Measurements from ENCODE around the gene TGFBR1. TPM values are rescaled to one million over a fixed set of nuclear protein-coding genes. Genes with fewer than 3 reads are reported as not detected.

TGFBR1 gene
- total RNA-seq, 2 donors from 2014 or later: 10.5 to 18.7 TPM

DNA sequence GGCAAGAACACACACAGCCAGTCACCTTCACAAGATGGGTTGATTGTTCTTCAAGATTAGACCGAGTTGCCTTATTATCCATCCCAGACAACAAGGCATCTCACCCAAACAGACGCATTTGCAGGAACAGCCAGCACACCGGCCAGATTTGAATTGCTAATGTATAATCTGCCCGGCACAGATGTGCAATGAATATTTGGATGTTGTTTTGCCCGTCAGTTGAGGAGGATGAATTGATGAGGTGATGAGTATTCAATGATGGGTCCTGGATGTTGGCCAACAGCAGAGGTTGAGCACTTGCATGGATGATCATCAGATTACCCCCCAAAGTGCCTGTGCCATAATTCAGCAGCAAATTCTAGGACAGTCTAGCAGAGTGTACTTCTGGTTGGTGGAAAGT is 96.7 kb downstream of the TGFBR1 start:
- 80 to 82% methylated on average over 5 of the region's 5 CpGs for WGBS, 2 donors
- Histone ChIP-seq H3K27ac (no peak overlapping the region), H3K36me3 (replicated peaks in 1 of 2; ENCODE audit: insufficient read depth in 1 of 2, low read depth in 2 of 2) (no peaks in the 10 kb centered on the region), H3K4me1 (no peaks in the 10 kb centered on the region), H3K9me3 (no peaks in the 10 kb centered on the region), H3K4me3 (no peak overlapping the region), H3K27me3 (no peaks in the 10 kb centered on the region)
- no peak for ATAC-seq
- no peak for DNase-seq
- intact Hi-C loops (cut with DNase I): no loop called here
- TF ChIP-seq POLR2A (IDR thresholded peaks at IDR 0.05): no peak
- TF ChIP-seq, protein P1, sequence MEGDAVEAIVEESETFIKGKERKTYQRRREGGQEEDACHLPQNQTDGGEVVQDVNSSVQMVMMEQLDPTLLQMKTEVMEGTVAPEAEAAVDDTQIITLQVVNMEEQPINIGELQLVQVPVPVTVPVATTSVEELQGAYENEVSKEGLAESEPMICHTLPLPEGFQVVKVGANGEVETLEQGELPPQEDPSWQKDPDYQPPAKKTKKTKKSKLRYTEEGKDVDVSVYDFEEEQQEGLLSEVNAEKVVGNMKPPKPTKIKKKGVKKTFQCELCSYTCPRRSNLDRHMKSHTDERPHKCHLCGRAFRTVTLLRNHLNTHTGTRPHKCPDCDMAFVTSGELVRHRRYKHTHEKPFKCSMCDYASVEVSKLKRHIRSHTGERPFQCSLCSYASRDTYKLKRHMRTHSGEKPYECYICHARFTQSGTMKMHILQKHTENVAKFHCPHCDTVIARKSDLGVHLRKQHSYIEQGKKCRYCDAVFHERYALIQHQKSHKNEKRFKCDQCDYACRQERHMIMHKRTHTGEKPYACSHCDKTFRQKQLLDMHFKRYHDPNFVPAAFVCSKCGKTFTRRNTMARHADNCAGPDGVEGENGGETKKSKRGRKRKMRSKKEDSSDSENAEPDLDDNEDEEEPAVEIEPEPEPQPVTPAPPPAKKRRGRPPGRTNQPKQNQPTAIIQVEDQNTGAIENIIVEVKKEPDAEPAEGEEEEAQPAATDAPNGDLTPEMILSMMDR (IDR thresholded peaks at IDR 0.05): no peak

Small RNAs within 50 kb of the gene (small RNA-seq; reads per million reads assigned to genes)
- not detected for gene RN7SL794P
- gene RNA5SP290: not detected

Other genes with a start within 250 kb of the TGFBR1 start
- gene COL15A1, start 161.2 kb upstream of the TGFBR1 start, total RNA-seq: 10 to 100 TPM in 1 of 2 donors, 1 to 10 TPM in 1; 6.7 to 55.4 TPM
- 10 to 100 TPM; 52.1 to 58.6 TPM for gene ALG2, start 116.8 kb downstream of the TGFBR1 start, total RNA-seq
- 100 to 1,000 TPM in 1 of 2 donors, 10 to 100 TPM in 1; 86.6 to 104 TPM for gene SEC61B, start 117.2 kb downstream of the TGFBR1 start, total RNA-seq

Data from body of pancreas (tissue), 4 donors.